OCI-M2 (cell line): ENCODE data around the gene PAFAH2.
"Not testable (repeated sequence)": the region's sequence is repeated elsewhere in the genome, so short reads cannot be mapped to it uniquely, and the experiment has no call there.

Source experiments
- DNase-seq: peaks from one replicate; lab custom pipeline; 2025; ENCODE audit not compliant: unreplicated experiment; lab: John Stamatoyannopoulos, UW

The PAFAH2 gene

DNA sequence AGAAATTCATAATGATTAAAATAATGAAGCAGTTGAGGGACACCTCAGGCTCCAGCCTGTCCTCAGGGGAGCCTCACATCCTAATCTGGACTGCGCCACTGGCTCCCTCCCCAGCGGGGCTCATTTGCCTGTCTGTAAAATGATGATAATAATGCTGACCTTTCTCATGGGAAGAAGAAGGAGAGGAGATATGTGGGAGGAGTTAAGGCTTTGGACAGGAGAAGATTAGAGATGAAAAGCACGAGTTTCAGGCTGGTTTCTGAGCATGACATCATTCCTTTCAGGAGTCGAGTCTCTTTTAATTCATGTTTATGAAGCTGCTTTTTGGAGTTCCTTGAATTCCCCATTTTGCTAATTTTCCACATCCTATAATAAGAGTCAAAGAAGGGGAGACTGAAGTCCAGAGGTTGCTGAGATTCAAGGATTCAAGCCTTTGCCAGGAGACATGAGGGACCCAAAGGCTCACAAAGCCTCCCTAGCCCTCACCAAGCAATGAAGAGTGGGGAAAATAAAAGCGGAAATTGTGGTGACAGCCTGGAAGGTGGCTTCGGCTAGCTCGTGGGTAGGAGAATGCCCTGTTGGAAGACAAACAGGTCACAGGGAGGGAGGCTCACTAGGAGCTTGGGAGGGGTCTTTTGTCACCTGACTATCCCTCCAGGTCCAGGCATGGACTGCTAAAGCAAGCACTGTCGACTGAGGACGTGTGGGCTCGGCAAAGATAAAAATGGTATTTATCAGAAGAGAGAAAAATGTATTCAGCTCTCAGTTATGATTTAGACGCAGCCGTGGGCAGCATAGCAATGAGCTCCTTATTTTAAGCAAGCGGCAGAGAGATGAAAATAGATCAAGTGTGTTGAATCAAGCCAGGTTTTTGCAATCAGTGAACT lies 64.1 kb downstream of the PAFAH2 start:
- peak; percentile 47 for DNase-seq

DNA sequence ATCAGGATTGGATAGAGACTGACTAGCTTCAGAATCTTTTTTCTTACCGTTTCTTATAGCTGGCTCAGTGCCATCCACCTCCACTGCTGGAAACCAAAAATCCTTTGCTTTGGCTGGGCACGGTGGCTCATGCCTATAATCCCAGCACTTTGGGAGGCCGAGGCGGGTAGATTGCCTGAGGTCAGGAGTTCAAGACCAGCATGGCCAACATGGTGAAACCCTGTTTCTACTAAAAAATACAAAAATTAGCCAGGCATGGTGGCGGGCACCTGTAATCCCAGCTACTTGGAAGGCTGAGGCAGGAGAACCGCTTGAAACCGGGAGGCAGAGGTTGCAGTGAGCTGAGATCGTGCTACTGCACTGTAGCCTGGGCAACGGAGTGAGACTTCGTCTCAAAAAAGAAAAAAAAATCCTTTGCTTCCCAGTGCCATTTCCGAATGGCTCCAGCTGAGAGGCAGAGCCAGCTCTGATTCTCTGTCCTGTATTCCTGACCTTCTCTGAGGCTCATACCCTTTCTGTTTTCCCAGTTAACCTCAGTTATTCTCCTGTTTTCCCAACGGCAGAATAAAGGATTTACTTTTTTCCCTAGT lies 65.0 kb downstream of the PAFAH2 start:
- not testable (repeated sequence) for DNase-seq

DNA sequence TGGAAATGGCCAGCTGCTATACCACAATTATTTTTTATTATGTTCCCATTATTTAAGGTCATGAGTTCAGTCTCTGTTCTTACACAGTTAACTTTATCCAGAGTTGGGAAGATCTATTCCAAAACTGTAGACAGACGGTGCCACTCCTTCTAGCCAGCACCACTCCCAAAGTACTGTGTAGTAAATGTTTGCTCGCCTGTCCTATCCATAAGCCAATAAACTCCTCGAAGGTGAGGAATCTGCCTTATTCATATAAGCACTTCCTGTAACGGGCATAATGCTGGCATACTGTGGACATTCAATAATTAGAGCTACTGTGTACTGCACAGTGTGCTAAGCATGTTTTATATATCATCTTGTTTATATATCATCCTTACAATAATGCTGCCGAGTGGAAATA lies 65.5 kb downstream of the PAFAH2 start:
- no peak for DNase-seq

DNA sequence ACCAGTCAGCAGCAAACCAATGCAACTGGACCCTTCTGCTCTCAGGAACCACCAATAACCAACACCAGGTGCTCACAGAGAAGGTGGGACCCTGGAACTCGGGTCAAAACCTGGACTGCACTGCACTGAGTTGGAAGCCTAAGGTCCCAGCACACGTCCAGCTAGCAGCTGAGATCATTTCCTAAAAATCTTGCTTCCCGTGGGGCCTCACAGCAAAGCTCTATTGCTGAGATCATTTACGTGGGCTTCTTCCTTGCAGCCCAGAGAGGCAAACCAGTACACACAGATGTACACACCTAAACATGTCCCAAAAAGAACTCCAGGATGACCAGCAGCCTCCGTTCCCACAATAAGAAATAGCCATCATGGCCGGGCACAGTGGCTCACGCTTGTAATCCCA lies 68.8 kb downstream of the PAFAH2 start:
- no peak for DNase-seq

DNA sequence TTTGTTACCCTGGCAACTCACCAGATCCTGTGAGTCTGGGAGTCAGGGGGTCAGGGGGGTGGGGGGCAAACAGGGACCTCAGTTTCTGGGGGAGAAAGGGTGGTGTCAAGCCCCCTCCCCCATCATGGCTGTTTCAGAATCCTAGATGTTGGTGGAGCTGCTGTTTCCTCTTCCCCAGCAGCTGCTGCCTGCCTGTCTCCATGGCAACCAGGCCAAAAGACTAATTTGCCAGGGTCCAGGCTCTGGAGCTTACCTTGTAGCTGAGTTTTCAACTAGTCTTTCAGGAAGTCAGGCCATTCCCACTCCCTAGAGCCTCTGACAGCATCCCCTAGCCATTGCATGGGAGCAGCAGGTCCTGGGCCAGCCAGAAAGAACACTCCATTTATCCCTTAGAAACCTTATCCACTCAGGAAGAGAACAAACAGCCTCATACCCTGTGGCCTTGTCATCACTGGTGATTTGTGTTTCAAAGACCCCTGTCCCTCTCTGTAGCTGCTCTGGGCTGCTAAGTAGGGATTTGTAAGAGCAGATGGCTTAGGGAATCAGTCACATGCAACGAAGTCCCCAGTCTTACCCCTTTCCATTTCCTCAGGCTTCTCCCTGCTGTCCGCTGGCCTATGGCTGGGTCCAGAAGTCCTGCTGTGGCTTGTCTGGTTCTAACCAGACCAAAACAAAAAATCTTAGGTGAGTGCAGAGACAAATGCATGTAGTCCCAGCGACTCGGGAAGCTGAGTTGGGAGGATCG lies 70.2 kb downstream of the PAFAH2 start:
- no peak for DNase-seq

DNA sequence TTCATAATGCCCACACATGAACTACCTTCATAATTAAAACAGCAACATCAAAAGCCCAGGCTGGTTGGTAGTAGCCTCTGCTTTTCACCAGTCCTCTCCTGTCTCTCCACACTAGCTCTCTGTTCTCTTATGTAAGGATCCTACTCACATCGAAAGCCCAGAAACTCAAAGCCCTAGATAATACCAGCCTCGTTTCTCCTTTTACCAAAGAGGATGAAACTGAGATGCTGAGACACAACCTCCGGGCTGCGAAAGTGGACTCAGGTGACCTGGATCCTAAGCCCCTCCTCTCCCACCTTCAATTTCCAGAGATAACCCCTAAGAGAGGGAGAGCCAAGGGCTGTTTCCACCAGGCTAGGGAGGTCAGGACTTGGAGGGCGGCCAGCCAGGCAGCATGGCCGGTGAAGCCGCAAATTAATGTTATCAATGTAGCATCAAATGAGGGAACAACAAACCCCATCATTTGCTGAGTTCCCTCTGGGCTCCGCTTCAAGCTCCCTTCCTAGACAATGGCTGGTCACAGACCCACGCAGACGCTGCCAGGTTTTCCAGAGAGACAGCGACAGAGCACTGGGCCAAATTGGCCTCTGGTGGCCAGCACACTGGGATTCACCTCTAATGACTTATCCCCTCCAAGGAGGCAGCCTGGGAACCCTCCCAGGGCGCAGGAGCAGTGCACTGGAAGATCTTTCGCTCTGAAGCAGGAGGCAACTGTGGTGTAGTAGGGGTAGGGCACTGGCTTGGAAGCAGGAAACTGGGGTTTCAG lies 70.9 kb downstream of the PAFAH2 start:
- DNase-seq, result no peak

DNA sequence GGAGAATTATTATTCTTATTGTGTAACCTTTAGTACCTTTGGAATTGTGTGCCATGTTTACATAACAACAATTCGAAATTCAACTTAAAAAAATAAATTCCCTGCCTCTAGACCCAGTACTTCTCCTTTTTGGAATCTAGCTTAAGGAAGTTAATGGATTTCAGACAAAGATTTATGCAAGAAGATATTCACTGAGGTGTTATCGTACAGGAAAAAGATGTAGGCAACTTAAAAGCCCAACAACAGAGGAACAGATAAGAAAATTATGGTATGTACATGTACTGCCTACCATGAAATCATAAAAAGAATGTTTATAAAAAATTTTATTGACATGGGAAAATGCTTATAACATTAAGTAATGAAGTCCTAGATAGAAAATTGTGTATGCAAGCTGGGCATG lies 73.4 kb downstream of the PAFAH2 start:
- no peak for DNase-seq

DNA sequence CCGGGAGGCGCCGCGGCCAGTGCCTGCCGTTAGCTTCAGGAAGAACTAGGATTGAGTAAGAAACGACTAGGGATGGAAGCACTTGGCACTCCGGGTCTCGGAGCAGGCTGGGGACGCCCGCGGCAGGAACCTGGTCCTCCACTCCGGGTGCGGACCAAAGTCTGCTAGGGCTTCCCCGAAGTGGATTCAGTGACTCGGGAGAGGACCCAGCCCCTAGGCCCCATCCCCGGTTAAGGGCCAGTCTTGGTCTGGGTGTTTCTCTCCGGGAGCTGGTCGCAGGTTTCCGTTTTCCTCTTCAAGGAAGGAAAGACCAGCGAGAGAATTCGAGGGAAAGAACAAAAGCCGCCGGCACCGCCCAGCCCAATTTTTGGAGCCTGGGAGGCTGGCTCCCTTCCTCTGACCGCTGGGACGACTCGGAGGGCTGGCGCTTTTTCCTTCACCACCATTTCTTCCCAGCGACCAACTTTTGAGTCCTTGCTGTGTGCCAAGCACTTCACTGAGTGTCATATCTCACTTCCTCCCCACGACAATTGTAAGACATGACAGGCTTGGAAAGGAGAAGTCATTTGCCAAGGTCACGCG lies 74.8 kb downstream of the PAFAH2 start:
- DNase-seq, result no peak

DNA sequence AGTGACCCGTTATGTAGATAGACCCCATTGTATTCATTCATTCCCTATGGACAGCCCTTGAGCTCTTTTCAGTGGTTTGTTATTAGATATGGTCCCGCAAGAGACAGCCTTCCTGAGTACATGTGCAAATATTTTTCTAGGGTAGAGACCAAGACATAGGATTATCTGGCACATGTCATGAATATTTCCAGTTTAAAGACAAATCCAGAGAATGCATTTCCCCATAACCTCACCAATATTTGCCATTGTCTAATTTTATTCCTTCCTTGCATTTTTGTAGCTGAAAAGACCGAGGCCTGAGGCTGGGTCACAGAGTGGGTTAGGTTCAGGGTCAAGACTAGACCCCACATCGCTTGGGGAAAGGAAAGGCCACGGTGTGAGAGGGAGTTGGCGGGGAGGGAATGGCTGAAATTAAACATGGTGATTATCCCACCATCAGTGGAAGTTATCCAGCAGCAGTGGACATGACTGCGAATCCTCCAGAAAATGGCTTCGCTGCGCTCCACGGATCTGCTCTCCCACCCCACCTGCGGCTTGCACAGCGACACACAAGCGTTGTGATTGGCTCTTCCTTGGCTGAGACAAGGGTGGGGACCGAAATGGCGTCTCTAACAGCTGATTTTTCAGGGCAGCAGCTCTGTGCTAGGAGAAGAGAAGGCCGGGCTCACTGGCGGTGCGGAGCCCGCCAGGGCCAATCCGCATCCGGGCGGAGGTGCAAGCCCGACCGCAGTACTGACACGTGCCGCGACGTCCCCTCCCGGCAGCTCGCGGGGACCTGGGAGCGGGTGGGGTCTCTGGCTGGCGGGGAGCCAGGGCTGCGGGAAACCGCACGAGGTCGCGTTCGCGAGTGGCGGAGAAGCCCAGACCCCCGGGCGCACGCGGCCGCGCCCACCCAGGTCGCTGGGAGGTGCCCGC lies 75.5 kb downstream of the PAFAH2 start:
- no peak for DNase-seq

DNA sequence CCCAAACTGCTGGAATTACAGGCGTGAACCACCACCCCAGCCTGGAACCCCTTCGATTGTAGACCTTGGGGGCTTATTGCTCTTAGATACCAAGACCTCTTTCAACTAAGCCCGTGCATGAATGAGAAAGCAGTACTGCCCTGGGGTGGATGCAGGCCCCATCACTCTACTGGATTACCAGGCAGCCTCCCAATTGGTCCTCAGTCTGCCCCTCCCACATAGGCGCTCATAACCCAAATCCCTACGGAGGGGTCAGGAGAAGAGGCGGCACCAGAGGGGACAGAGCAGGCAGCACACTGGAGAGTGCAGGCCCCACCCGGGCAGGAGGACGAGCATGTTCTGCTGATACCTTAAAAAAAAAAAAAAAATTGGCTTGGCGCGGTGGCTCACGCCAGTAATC lies 79.2 kb downstream of the PAFAH2 start:
- no peak for DNase-seq

DNA sequence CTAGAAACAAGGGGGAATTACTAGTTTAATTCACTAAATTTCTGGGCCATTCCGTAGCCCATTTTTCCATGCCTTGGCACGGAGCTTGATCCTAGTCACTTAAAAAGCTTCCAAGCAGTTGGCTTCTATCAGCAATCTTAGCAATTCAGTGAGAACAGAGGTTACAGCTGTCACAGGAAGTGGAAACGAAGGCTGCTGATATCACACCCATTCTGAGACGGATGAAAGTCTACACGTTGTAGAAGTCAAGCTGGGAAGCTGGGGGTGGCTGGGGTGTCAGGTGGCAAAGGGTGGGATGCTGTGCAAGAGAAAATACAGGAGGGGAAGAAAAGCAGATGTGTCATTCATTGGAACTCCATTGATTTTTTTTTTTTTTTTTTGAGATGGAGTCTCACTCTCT lies 79.9 kb downstream of the PAFAH2 start:
- DNase-seq, result no peak

DNA sequence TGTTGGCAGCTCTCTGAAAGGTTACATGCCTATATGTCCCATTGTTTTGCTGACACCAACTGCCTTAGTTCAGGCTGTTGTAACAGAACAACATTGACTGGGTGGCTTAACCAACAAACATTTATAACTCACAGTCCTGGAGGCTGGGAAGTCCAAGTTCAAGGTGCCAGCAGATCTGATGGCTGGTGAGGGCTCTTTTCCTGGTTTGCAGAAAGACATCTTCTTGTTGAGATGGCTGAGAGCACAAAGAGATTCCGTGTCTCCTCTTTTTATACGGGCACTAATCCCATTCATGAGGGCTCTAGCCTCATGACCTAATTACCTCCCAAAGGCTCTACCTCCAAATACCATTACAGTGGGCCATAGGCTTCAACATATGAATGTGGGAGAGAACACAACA lies 81.4 kb downstream of the PAFAH2 start:
- DNase-seq, result no peak

DNA sequence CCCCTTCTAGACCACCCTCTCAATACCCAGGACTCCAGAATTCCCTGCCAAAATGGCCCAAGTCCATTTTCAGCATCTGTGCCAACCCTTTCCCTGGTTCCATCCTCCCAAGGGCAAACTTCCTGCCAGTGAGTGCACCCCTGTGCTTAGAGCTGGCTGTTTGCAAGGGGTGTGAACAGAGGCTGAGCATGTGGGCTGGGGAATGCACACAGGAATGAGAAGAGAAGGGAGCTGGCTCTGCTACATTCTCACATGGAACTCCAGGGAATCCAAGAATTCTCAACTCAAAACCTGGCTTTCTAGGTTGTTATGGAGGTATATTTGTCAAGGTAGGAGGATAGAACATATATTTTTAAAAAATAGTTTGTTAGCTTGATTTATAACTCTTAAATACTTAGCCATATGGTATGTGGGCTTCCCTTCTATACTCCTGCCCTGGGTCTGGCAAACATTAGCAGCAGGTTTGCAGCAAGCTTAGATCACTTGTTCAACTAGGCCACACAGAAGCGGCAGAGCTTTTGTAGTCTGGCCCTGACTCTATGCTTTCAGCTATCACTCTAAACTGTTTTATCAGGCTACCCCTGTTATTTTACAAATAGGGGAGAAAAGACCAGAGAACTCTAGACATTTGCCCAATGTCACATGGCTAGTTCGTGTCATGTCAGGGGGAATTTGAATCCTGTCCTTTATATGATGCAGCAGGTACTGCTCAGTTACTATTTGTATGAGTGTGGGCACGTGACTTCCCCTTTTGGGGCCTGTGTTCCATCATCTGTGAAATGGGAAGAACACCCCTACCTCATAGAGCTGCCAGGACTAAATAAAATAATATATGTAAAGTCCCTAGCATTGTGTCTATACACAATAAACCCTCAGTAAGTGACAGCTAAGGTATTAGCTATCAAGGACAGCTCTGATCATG lies 83.5 kb downstream of the PAFAH2 start:
- no peak for DNase-seq

DNA sequence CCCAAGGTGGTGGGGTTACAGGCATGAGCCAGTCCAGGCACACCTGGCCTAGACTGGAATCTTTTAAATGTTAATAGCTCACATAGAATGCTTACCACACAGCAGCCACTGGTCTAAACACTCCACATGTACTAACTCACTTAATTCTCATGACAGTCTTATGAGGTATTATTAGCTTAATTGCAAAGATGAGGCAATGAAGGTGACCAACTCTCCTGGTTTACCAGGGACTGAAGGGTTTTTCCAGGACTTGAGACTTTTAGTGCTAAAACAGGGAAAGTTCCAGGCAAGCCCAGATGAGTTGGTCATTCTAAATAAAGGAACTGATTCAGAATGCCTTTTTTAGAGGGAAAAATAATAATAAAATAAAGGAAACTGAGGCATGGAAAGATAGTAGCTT lies 84.7 kb downstream of the PAFAH2 start:
- DNase-seq, result no peak

DNA sequence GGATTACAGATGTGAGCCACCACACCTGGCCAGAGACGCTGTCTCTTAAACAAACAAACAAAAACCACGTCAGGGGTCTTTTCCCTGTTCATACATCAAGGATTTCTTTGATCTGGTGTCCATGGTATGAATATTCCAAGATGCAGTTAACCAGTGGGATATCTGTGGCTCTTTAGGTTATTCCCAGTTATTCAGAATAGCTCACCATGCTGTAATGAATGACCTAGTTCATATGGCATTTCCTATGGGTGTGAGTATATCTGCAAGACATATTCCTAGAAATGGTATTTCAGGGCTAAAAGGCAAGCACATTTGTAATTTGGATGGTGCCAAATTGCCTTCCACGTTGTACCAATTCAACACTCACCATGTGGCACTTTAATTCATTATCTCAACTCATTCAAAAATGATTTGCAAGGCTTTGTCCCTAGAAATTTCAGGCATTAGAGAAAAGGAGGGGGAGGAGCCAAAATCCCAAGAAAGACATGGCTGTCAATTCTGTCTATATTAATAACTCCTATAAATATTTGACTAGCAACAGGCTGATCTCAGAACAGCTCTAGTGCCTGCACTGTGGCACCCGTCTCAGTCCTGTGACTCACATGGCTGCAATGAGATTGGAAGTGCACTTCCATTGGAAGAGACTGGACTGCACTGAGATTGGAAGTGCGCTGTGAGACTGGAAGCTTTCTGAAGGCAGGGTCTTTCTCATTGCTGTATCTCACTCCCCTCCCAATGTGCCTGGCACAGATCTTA lies 85.6 kb downstream of the PAFAH2 start:
- no peak for DNase-seq

DNA sequence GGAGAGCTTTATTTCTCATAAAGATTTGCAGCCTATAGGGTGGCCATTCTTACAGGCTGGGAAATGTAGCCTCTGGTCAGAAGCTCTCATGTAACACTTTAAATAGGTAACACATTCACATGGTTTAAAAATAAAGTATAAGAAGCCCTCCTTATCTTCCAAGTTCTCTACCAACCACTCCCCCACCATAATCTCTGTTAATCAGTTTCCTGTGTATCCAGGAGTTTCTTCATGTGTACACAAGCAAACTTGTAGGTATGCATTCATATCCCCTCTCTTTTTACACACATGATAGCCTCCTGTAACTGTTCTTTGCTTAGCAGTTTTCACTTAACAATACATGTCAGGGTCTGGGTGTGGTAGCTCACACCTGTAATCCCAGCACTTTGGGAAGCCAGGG lies 86.7 kb downstream of the PAFAH2 start:
- DNase-seq, result no peak
